IMR-90 (cell line): Measurements from ENCODE around the gene CLEC3B. TPM values are rescaled to one million over a fixed set of nuclear protein-coding genes. Genes with fewer than 3 reads are reported as not detected.

Experiments used
- ATAC-seq: fragments of 200-7000 bp; cut with Tn5 transposase; 2 replicates; pipeline ENCODE4 v1.9.1; 2020; ENCODE audit warnings: low read depth, mild to moderate bottlenecking, moderate library complexity
- BruUV-seq: library from RNA; stranded (reverse); fragments of 400-500 nt; replicated peaks from 2 replicates; lab custom pipeline; 2021; lab: Mats Ljungman, UMichigan
- CTCF ChIA-PET: fragments of 300-600 bp; formaldehyde crosslinking; extraction: SDS; loops from one replicate; lab custom pipeline; 2021; ENCODE audit warnings: antibody characterized with exemption; lab: Yijun Ruan, JAX
- POLR2A ChIA-PET: fragments of 300-600 bp; sonication (Branson Sonifier 250); formaldehyde crosslinking; loops from one replicate; lab custom pipeline; 2022; ENCODE audit warnings: antibody characterized with exemption; ENCODE audit not compliant: unreplicated experiment; lab: Charles Lee
- DNase-seq: peaks from one replicate; pipeline ENCODE4 v3.0.0; 2013
- H2AFZ ChIP-seq: replicated peaks from 2 replicates; pipeline ENCODE3; 2013; ENCODE audit warnings: low read length, mild to moderate bottlenecking; ENCODE audit not compliant: poor library complexity
- H2AK5ac ChIP-seq: 2 replicates; pipeline ENCODE4 v1.6.1; 2013; ENCODE audit warnings: low read depth, low read length, inconsistent platforms
- H2AK9ac ChIP-seq: replicated peaks from 2 replicates; pipeline ENCODE3; 2013; ENCODE audit warnings: mild to moderate bottlenecking, low read depth, low read length, moderate library complexity; ENCODE audit not compliant: poor library complexity
- H2BK120ac ChIP-seq: 2 replicates; pipeline ENCODE4 v1.6.1; 2013; ENCODE audit warnings: low read depth, low read length, inconsistent platforms
- H2BK15ac ChIP-seq: 3 replicates; pipeline ENCODE4 v1.6.1; 2013; ENCODE audit warnings: low read depth, low read length, inconsistent platforms
- H2BK20ac ChIP-seq: 2 replicates; pipeline ENCODE4 v1.6.1; 2013; ENCODE audit warnings: low read depth, mild to moderate bottlenecking, inconsistent platforms, low read length, moderate library complexity
- H2BK5ac ChIP-seq: 2 replicates; pipeline ENCODE4 v1.6.1; 2013; ENCODE audit warnings: mild to moderate bottlenecking, low read depth, low read length, inconsistent platforms; ENCODE audit not compliant: poor library complexity, severe bottlenecking
- H3K14ac ChIP-seq: replicated peaks from 2 replicates; pipeline ENCODE4 v1.6.1; 2013; ENCODE audit warnings: low read depth, low read length, inconsistent platforms
- H3K18ac ChIP-seq: 2 replicates; pipeline ENCODE4 v1.6.1; 2013; ENCODE audit warnings: low read depth, low read length, control low read depth
- H3K23ac ChIP-seq: 2 replicates; pipeline ENCODE4 v1.6.1; 2013; ENCODE audit warnings: low read depth, low read length, inconsistent platforms
- H3K27ac ChIP-seq: 2 replicates; pipeline ENCODE4 v1.5.1; 2013; ENCODE audit warnings: mild to moderate bottlenecking, control low read depth, low read length; ENCODE audit not compliant: insufficient read depth
- H3K27me3 ChIP-seq: 2 replicates; pipeline ENCODE4 v1.6.1; 2013; ENCODE audit warnings: low read length; ENCODE audit not compliant: control insufficient read depth, insufficient read depth
- H3K36me3 ChIP-seq: 2 replicates; pipeline ENCODE4 v1.6.1; 2013; ENCODE audit warnings: low read length, mixed read lengths; ENCODE audit not compliant: control insufficient read depth, insufficient read depth
- H3K4ac ChIP-seq: 2 replicates; pipeline ENCODE4 v1.6.1; 2013; ENCODE audit warnings: low read depth, low read length, inconsistent platforms
- H3K4me1 ChIP-seq: 2 replicates; pipeline ENCODE4 v1.6.1; 2013; ENCODE audit warnings: low read length, mixed read lengths; ENCODE audit not compliant: control insufficient read depth, insufficient read depth
- H3K4me2 ChIP-seq: 2 replicates; pipeline ENCODE4 v1.6.1; 2013; ENCODE audit warnings: low read depth, mild to moderate bottlenecking, control low read depth, low read length, moderate library complexity
- H3K4me3 ChIP-seq: 2 replicates; pipeline ENCODE4 v1.5.1; 2013; ENCODE audit warnings: low read depth, mild to moderate bottlenecking, control low read depth, low read length, moderate library complexity; ENCODE audit not compliant: insufficient read depth
- H3K56ac ChIP-seq: 2 replicates; pipeline ENCODE4 v1.6.1; 2013; ENCODE audit warnings: low read length, inconsistent platforms; ENCODE audit not compliant: insufficient read depth; ENCODE audit errors: extremely low read depth
- H3K79me1 ChIP-seq, 2 experiments: 2 replicates each; pipeline ENCODE4 v1.6.1; 2013; ENCODE audit warnings: low read length in 2 of 2, inconsistent platforms in 1 of 2, low read depth in 1 of 2
- H3K9ac ChIP-seq: 2 replicates; pipeline ENCODE4 v1.6.1; 2013; ENCODE audit warnings: low read depth, low read length, control low read depth
- H3K9me1 ChIP-seq: 2 replicates; pipeline ENCODE4 v1.6.1; 2013; ENCODE audit warnings: low read length, inconsistent platforms; ENCODE audit not compliant: insufficient read depth
- H3K9me3 ChIP-seq: 2 replicates; pipeline ENCODE4 v1.6.1; 2013; ENCODE audit warnings: low read length; ENCODE audit not compliant: control insufficient read depth, insufficient read depth
- H4K20me1 ChIP-seq: 2 replicates; pipeline ENCODE4 v1.6.1; 2013; ENCODE audit warnings: low read length, inconsistent platforms; ENCODE audit not compliant: insufficient read depth
- H4K5ac ChIP-seq: 2 replicates; pipeline ENCODE4 v1.6.1; 2013; ENCODE audit warnings: mild to moderate bottlenecking, low read depth, low read length, control low read depth
- H4K8ac ChIP-seq, 2 experiments: 2 replicates each; pipeline ENCODE4 v1.6.1; 2013; ENCODE audit warnings: low read depth in 2 of 2, low read length in 2 of 2, control low read depth in 1 of 2, inconsistent platforms in 1 of 2
- H4K91ac ChIP-seq: 2 replicates; pipeline ENCODE4 v1.6.1; 2013; ENCODE audit warnings: low read depth, low read length, inconsistent platforms; ENCODE audit not compliant: insufficient read depth
- BHLHE40 ChIP-seq: fragments of 150-350 bp; IDR thresholded peaks from 2 replicates; pipeline ENCODE4 v1.6.1; 2016; ENCODE audit warnings: mild to moderate bottlenecking, low read depth, low read length
- CEBPB ChIP-seq: IDR thresholded peaks from 2 replicates; pipeline ENCODE4 v1.6.1; 2012; ENCODE audit warnings: low read depth, low read length, improper control_type of control experiment
- CHD1 ChIP-seq: IDR thresholded peaks from 2 replicates; pipeline ENCODE4 v1.6.1; 2012; ENCODE audit warnings: low read depth, low read length, improper control_type of control experiment
- FOS ChIP-seq: fragments of 150-350 bp; IDR thresholded peaks from 2 replicates; pipeline ENCODE4 v1.6.1; 2016; ENCODE audit warnings: low read depth, low read length
- MAFK ChIP-seq: IDR thresholded peaks from 2 replicates; pipeline ENCODE4 v1.6.1; 2012; ENCODE audit warnings: low read depth, low read length, improper control_type of control experiment
- MAZ ChIP-seq: IDR thresholded peaks from 2 replicates; pipeline ENCODE4 v1.6.1; 2012; ENCODE audit warnings: low read depth, mild to moderate bottlenecking, low read length, improper control_type of control experiment, moderate library complexity, borderline replicate concordance
- MXI1 ChIP-seq: IDR thresholded peaks from 2 replicates; pipeline ENCODE4 v1.6.1; 2012; ENCODE audit warnings: low read depth, mild to moderate bottlenecking, low read length, moderate library complexity, borderline replicate concordance
- NFE2L2 ChIP-seq: fragments of 150-350 bp; IDR thresholded peaks from 2 replicates; pipeline ENCODE4 v1.6.1; 2016; ENCODE audit warnings: low read depth, mild to moderate bottlenecking, low read length
- POLR2A ChIP-seq: IDR thresholded peaks from 2 replicates; pipeline ENCODE4 v1.6.1; 2012; ENCODE audit warnings: mild to moderate bottlenecking, low read depth, low read length
- RAD21 ChIP-seq: IDR thresholded peaks from 2 replicates; pipeline ENCODE4 v1.6.1; 2012; ENCODE audit warnings: low read length, improper control_type of control experiment
- RCOR1 ChIP-seq: IDR thresholded peaks from 2 replicates; pipeline ENCODE4 v1.6.1; 2012; ENCODE audit warnings: mild to moderate bottlenecking, low read length, improper control_type of control experiment; ENCODE audit not compliant: insufficient replicate concordance
- RFX5 ChIP-seq: IDR thresholded peaks from 2 replicates; pipeline ENCODE4 v1.8.0; 2012; ENCODE audit warnings: low read depth, mild to moderate bottlenecking, low read length, moderate library complexity
- SMC3 ChIP-seq: fragments of 150-350 bp; IDR thresholded peaks from 2 replicates; pipeline ENCODE4 v1.6.1; 2016; ENCODE audit warnings: low read depth, mild to moderate bottlenecking, antibody characterized with exemption, low read length, moderate library complexity
- WGBS, 2 experiments: methylation state at CpG; one replicate each; pipeline versions ENCODE4 v1.1.5 to v1.1.7; 2013; ENCODE audit warnings: missing lambda C conversion rate in 2 of 2; ENCODE audit not compliant: insufficient read length in 1 of 2; ENCODE audit errors: extremely low coverage in 2 of 2; 5-methylcytosine and 5-hydroxymethylcytosine counted together
- dilution Hi-C: fragments of 300-500 bp; cut with HindIII; formaldehyde crosslinking; loops from one replicate; pipeline ENCODE4 v1.14.3; 2018; ENCODE audit warnings: low sequenced_read_pairs; ENCODE audit not compliant: unreplicated experiment
- in situ Hi-C: fragments of 300-500 bp; cut with MboI; formaldehyde crosslinking; loops from 3 replicates; pipeline ENCODE4 v1.14.3; 2019; ENCODE audit warnings: low sequenced_read_pairs, inconsistent platforms, mixed read lengths
- intact Hi-C: fragments of 100-400 bp; cut with micrococcal nuclease; formaldehyde crosslinking; loops from 2 replicates; pipeline ENCODE4 v1.10.0; 2022
- polyA plus RNA-seq, 3 experiments: library from polyadenylated mRNA; depleted of rRNA; stranded (reverse); fragments of >200 nt; gene quantifications; 2 replicates each; pipeline ENCODE4 v1.2.3, GENCODE V29; 2012; ENCODE audit warnings: low replicate concordance in 1 of 3
- total RNA-seq: library from RNA; depleted of rRNA; stranded (reverse); fragments of >200 nt; gene quantifications from 2 replicates; pipeline ENCODE4 v1.2.3, GENCODE V29; 2012
- TF ChIP-seq, protein P1 (sequence below): fragments of 150-350 bp; IDR thresholded peaks from 2 replicates; pipeline ENCODE4 v1.6.1; 2016; ENCODE audit warnings: low read depth, mild to moderate bottlenecking, low read length, moderate library complexity, borderline replicate concordance
- TF ChIP-seq, protein P2 (sequence below): fragments of 150-350 bp; IDR thresholded peaks from 2 replicates; pipeline ENCODE4 v1.6.1; 2017; ENCODE audit warnings: mild to moderate bottlenecking, antibody characterized with exemption, low read length, low read depth

CLEC3B gene
- total and polyA plus RNA-seq, 2 of the 4 experiments (the other 2 are of a cell fraction): 3.6 to 13.2 TPM

DNA sequence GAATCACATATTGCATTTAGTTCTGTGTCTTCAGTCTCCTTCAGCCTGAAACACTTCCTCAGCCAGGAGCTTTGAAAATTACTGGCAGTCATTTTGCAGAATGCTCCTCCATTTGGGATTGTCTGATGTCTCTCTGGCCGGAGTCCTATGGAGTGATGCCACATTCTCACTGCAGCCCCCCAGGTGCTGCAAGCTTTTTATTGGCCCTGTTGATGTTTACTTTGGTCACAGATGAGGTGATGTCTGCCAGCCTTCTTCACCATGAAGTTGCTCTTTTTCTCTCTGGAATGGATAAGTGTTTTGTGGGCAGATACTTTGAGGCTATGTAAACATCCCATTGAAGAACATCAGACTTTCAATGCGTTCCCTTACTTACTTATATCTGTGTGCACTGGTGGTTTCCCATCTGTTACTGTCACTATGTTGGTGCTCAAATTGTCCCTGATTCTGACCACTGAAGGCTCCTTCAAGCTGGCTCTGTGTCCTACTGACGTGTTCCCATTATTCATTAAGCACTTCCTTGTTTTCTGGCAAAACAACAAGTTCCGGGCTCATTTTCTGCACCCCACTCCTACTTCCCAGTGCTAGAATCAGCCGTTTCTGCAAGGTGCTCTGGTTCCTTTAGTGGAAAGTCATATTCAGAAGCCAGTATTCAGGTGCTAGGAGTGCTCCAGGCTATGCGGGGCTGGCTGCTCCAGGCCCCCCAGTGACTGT is 1.4 kb upstream of the CLEC3B start:
- 83% methylated on average over 1 of the region's 6 CpGs; no CpG with 5 or more reads in 1 of the 2 experiments for WGBS, 2 experiments
- H3K9me1 ChIP-seq: peaks cover 9% of the 10 kb centered on the region
- H3K23ac ChIP-seq: no peak overlapping the region
- H3K56ac ChIP-seq: no peak overlapping the region
- no peak overlapping the region for H3K4me3 ChIP-seq
- H3K9me3 ChIP-seq: no peaks in the 10 kb centered on the region
- no peak overlapping the region for H3K9ac ChIP-seq
- H2BK120ac ChIP-seq: no peak overlapping the region
- no peak overlapping the region for H2BK15ac ChIP-seq
- H2AFZ ChIP-seq: no peak overlapping the region
- no TSS peak for BruUV-seq
- dilution Hi-C loops (loop anchor here (25.0 kb wide), 1 partner anchor 488 kb away; no protein-coding TSS in a partner anchor), in situ Hi-C loops (loop anchor here (25.0 kb wide), 1 partner anchor 1063 kb away; no protein-coding TSS in a partner anchor), intact Hi-C loops (no loop called here)
- H3K36me3 ChIP-seq: no peaks in the 10 kb centered on the region
- no peak overlapping the region for H3K4ac ChIP-seq
- no peak overlapping the region for H3K27ac ChIP-seq
- H3K4me1 ChIP-seq: peaks cover 12% of the 10 kb centered on the region
- H2BK20ac ChIP-seq: no peak overlapping the region
- H4K91ac ChIP-seq: no peak overlapping the region
- TF ChIP-seq, protein P1, sequence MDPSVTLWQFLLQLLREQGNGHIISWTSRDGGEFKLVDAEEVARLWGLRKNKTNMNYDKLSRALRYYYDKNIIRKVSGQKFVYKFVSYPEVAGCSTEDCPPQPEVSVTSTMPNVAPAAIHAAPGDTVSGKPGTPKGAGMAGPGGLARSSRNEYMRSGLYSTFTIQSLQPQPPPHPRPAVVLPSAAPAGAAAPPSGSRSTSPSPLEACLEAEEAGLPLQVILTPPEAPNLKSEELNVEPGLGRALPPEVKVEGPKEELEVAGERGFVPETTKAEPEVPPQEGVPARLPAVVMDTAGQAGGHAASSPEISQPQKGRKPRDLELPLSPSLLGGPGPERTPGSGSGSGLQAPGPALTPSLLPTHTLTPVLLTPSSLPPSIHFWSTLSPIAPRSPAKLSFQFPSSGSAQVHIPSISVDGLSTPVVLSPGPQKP: no peak
- TF ChIP-seq MAFK (no peak), NFE2L2 (no peak), RAD21 (no peak), CHD1 (no peak), BHLHE40 (no peak), RFX5 (no peak), CEBPB (no peak), MAZ (no peak), SMC3 (no peak), FOS (no peak), MXI1 (no peak), POLR2A (no peak), RCOR1 (no peak)
- TF ChIP-seq, protein P2, sequence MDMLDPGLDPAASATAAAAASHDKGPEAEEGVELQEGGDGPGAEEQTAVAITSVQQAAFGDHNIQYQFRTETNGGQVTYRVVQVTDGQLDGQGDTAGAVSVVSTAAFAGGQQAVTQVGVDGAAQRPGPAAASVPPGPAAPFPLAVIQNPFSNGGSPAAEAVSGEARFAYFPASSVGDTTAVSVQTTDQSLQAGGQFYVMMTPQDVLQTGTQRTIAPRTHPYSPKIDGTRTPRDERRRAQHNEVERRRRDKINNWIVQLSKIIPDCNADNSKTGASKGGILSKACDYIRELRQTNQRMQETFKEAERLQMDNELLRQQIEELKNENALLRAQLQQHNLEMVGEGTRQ: no peak
- no peaks in the 10 kb centered on the region for H3K27me3 ChIP-seq
- no peak for ATAC-seq
- no peak overlapping the region for H3K14ac ChIP-seq
- ChIA-PET POLR2A (no interaction called here), CTCF (no interaction called here)
- no peak overlapping the region for H4K5ac ChIP-seq
- H4K8ac ChIP-seq: no peak overlapping the region
- H3K4me2 ChIP-seq: no peak overlapping the region
- no peaks in the 10 kb centered on the region for H3K79me1 ChIP-seq
- no peak overlapping the region for H2AK5ac ChIP-seq
- no peak overlapping the region for H3K18ac ChIP-seq
- H2AK9ac ChIP-seq: no peak overlapping the region
- H2BK5ac ChIP-seq: no peak overlapping the region
- no peak for DNase-seq
- no peaks in the 10 kb centered on the region for H4K20me1 ChIP-seq
